Activated CD4-positive, alpha-beta T cell treated with anti-CD3 and anti-CD28 coated beads, Interleukin-2, Interleukin-4, amounts not matched to agents 100 ng/mL and 50 ng/mL, durations not matched to agents 16 hours and 8 hours (primary cell): ENCODE measurements around the gene ASAP2.

Experiments used
- DNase-seq: peaks from one replicate; pipeline ENCODE4 v3.0.0-alpha.2; 2020; ENCODE audit warnings: low spot score

Gene ASAP2

DNA sequence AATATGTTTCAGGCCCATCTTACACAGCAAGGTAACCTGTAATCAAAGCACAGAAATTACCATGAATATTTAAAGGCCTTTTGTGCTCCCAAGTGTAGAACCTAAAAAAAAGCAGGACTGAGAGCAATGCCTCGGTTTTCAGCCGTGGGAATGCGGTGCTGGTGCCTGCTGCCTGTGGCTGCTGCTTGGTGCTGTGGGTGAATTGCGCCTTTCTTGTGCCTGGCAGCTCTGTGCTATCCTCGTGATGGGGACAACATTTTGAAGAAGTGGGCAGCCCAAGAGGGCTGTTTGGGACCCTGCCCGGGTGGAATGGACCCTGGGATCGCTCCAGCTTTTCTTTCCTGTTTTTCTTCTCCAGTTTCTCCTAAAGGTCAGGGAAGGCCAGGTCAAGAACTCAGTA, 91.2 kb downstream of the ASAP2 start:
- no peak for DNase-seq

DNA sequence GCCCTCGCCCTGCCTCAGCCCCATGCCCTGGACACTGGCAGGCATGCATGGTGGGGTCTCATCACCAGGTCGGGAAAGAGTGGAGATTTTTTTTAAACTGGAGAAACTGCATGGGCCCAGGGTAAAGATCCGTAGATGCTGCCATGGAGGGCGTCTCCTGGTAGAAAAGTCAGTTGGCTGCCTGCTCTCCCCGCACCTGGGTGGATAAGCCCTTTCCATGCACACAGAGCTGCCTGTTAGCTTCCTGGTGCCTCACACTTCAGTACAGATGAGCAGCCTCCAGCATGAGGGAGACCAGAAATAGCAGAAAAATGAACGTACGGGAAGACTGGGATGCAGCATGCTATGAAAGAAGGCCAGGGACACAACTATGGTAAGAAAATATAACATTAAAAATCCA, 92.0 kb downstream of the ASAP2 start:
- DNase-seq, result no peak

DNA sequence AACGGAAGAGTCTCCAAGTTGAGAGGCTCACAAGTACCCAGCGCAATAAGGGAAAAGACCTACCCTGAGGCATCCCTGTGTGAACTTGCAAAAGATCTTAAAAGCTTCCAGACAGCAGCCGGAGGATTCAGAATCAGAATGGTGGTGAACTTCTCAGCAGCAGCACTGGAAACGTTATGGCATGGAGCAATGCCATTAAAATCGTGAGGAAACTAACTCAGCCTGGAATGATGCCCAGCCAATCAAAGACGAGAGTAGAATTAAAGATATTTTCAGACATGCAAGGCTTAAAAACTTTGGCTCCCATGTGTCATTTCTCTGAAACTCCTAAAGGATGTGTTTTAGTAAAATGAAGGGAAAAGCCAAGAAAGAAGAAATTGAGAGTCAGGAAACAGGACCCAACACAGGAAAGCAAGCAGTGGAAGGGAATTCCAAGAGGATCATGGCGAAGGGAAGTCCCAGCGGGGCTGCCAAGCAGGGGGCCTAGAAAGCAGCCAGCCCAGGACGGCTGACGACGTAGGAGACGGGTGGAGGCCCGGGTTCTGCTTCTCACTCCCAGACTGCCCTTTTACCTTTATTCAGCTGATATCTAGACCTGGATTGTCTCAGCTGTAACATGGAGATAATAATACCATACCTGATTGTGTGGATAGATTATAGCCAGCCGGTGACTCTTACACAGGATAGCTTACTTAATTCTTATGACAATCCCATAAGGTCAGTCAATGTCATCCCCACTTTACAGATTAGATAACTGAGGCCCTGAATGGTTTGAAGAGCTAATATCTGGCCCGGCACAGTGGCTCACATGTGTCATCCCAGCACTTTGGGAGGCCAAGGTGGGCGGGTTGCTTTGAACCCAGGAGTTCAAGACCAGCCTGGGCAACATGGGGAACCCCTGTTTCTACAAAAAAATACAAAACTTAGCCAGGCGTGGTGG, 92.8 kb downstream of the ASAP2 start:
- DNase-seq, result no peak

DNA sequence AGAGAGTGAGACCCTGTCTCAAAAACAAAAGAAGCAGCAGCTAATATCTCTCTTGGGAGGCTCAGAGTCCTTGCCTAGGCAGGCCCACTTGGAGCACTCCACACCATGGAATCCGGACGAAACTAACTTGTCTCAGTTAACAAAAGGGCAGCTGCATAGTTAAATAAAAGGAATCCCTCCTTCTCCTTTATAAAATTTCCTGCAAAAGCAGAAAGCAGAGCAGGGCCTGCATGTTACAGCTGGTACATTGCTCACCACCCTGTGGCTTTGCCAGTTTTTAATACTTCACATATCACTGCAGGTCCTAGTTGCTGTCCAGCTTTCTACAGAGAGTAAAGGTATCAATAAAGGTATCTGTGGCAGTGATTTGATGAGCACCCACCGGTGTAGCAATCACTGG, 93.6 kb downstream of the ASAP2 start:
- no peak for DNase-seq

DNA sequence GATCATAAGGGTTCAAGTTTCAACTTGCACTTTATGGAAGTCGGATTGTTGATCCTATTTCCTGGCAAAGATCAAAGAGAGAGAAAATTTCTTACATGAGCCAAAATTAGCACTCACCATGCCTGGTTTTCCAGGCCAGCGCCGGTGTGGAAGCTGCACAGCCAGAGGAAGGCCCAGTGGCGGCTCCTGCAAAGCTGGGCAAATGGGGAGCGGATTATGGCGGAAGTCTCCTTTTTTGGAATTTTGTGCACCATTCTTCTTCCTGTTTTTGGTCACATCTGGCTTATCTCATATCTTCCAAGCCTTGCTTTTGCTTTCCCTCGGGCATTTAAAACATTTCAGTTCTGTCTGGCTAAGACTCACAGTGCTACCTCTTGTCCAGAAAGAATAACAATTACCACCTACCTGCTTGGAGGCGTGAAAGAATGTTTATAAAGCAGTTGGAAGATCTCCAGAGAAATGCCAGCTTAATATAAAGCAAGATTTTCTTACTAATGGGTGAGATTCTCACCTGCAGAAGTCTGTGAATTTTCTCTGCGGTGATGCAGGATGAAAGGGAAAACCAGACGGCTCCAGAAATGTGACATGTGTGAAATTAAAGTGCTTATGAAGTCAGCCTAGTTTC, 94.3 kb downstream of the ASAP2 start:
- DNase-seq, result no peak

DNA sequence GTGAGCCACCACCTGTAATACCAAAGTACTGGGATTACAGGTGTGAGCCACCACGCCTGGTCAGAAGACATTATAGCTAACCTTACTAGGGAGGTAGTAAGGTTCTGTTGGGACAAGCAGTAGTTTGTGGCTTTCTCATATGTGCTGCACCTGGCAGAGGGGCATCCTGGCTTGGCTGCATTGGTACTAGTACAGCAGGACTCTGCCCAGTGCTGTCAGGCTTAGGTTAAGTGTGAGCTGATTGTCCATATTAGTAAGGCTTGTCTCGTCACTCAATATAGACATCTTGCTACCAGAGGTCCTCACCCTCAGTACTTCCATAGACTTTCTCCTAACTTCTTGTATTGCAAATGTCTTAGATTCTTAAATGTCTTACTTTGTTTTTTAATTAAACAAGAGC, 96.1 kb downstream of the ASAP2 start:
- DNase-seq, result no peak

DNA sequence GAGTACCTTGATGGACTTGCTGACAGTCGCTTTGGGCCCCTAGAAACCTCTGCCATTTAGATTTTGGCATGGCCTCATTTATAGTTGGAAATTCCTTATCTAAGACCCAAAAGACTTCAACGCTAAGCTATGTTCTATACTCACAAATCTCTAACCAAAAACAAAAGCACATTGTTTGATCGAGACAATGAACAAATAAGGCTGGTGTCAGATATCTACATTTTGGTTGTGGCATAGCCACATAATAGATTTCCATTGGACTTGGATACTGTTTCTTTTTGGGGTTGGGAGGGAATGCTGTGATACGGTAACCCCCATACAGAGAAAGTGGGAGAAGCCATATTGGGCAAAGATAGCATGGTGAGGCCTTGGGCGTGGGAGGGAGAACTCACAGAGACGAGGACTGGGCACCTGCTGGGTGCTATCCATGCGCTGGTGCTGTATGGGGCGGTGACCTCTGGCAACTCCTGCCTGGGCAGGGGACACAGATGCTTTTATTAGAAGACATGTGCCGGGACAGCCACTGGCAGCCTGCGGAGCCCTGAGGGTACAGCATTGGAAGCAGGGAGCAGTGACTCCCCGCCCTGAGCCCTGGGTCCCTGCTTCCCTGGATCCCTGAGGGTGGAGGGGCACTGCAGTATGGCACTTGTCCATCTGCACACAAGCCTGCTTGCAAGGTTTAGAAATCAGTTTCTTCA, 97.1 kb downstream of the ASAP2 start:
- no peak for DNase-seq

DNA sequence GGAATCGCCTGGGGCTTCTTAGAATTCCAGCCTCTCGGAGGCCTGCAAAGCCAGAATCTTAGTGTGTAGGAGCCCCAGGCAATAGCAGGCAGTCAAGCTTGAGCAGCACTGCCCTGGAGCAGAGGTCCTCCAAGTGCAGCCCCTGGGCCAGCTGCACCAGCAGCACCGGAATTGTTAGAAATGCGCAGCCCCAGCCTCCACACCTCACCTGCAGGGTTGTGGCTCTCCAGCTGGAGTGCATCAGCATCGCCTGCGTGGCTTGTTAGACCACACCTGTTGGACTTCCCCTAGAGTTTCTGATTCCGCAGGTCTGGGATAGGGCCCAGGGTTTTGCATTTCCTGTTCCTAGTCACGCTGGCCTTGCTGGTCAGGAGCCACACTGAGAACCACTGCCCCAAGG, 100.3 kb downstream of the ASAP2 start:
- DNase-seq, result no peak

DNA sequence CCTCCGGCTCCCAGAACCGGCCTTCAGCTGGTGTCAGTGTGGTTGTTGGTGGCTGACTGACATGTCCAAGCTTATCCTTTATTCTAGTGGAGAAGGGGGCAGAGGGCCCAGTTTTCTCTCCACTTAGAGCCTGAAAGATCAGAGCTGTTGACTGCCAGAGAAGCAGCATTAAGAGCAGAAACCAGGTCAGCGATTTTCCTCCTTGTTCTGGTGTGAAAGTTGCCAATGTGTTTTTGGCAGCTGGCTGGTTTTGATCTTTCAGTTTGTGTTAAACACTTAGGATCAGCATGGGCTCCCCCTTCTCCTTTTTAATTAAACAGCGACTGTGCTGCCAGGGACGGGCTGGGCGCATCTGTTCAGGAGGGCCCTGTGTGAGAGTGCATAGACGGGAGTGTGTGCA, 100.9 kb downstream of the ASAP2 start:
- no peak for DNase-seq

DNA sequence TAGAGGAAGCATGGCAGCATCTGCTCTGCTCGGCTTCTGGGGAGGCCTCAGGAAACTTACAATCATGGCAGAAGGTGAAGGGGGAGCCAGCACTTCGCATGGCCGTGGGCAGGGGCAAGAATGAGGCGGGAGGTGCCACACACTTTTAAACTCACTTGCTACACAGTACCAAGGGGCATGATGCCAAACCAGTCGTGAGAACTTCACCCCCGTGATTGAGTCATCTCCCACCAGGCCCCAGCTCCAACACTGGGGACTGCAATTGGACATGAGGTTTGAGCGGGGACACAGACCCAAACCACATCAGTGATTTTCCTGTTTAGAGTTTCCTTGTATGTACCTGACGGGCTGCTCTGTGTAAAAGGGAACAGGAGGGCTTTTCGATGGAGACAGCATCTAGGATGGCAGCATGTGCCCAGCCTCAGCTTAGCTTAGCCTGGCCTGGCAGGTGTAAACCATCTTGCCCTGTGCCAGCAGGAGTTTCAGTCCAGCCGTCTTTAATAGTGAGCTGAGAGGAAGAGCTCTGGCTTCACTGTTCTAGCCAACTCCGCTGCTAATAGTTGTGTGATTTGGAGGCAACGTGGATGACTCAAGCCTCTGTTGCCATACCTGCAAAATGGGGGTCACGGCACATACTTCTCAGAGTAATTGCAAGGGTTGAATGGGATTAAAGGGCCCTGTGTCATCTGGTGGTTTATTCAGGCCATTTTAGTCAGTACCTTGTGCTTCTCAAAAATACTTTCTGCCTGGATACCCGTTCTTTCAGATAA, 101.8 kb downstream of the ASAP2 start:
- DNase-seq, result no peak

DNA sequence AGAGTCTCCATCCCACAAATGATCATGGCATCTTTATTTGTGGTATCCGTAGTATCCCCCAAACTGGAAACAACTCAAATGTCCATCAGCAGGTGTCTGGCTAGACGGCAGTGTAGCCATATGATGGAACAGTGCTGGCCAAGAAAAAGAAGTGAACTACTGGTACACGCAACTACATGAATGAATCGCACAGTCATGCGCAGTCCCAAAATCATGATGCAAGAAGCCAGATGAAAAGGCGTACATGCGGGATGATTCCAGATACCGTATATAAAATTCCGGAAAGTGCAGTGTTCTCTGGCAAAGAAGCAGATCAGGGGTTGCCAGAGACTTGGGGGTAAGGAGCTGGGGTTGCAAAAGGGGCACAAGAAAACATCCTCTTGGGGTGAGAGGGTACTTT, 102.5 kb downstream of the ASAP2 start:
- DNase-seq, result no peak

DNA sequence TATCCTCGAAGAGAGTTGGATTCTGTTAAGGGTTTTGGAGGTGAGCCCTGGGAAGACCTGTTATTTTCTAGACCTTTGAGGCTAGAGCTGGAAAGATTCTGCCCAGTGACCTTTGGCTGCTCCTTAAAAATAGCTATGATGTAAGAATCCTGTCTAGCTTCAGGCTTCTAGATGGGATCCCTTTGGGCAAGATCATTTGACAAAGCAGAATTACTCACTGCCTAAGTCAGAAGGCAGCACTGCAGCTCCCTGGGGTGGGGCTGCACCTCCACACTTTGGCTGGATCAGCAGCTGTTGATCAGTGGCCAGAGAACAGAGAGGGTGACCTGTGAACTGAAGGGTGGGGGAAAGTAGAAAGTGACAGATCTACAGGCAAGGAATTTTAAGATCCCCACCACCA, 103.8 kb downstream of the ASAP2 start:
- no peak for DNase-seq

DNA sequence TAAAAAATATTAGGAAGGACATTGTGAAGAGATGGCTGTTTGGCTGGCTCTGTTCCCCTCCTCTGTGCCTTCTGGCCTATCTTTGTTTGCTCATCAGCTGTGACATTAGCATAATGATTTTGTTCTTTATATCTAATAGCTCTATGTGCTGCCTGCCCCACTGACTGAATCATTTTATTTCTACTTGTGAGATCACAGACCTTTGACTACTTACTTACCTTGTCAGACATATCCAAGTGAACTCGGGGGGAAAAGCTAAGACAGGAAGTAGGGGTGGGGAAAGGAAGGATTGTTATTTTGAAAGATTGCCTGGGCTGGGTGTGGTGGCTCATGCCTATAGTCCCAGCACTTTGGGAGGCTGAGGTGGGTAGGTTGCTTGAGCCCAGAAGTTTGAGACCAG, 104.2 kb downstream of the ASAP2 start:
- DNase-seq, result no peak

DNA sequence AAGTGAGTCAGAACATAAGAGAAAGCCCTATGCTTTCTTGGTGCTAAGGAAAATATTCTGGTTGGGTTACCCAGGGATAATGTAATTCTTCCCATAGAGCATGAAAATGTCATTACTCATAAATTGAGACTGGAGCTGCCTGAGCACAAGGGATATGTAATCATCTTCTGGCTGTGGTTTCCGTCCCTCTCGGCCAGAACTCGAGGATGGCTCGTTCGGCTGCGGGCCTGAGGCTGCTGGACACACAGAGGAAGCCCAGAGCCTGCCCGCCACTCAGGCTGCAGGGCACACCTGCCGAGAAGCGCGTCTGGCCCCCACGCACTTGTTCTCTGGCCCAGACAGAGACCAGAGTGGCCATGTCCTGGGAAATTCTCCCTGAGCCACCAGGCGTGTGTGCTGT, 104.9 kb downstream of the ASAP2 start:
- DNase-seq, result no peak

DNA sequence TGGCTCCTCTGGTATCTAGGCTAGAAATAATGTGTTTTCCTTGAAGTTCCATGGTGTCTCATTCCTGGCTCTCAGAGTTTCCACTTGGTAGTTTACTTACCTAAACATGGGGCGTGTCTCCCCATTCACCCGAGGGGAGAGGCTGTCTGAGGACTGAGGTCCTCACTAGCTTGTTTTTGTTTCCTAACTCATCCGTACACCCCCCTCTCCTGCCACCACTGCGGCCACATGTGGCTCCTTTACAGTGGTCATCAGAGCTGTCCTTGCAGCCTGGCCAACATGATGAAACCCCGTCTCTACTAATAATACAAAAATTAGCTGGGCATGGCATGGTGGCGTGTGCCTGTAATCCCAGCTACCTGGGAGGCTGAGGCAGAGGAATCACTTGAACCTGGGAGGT, 106.0 kb downstream of the ASAP2 start:
- DNase-seq, result no peak

DNA sequence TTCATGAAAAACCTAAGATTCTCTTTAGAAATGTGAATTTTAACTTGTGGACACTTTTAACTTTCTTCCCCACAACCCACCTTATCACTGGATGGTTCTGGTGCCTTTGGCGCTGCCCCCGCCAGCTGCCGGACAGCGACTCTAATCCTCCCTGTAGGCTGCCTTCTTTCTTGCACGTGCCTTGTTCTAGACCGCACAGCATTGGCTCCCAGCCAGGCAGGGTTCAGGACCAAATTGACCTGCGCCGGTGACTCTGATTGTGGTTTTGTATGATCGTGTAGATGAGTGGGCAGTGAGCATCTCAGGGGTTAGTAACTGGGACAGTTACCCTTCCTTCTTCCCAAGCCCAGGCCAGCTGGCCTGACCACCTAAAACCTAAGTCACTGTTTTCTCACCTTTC, 106.8 kb downstream of the ASAP2 start:
- DNase-seq, result no peak

DNA sequence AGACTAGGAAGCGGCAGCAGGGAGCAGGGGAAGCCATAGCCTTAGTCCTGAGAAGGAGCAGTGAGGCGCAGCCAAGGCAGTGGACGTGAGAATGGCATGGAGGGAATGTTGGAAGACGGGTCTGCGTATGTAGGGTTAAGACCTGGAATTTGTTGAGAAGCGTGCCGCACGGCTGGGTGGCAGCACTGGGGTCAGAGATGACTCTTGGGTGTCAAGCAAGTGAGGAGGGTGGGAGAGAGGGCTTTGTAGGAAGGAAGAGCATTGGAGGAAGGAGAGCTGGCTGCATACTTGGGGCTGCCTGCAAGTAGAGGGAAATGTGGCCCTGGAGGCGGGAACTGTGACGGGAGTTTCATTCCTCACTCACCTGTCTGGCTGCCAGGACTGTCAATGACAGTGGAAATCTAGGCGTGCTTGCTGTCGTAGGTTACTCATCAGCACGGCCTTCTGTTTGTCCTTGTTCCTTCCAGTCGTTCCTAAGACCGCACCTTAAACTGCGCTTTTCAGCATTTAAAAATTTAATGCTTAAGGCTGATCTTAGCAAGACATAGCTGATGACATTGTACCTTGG, 108.8 kb downstream of the ASAP2 start:
- DNase-seq, result no peak

DNA sequence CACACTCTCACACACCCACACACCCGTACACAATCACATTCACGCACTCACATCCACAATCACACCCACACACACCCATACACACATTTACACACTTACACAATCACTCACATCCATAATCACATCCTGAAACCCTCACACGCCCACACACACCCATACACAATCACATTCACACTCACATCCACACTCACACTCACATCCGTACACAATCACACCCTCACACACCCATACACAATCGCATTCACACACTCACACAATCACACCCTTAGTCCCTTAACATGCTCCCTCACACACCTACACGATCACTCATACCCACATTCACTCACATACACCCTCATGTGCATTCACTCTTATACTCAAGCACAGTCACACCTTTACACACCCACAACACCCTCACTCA, 110.9 kb downstream of the ASAP2 start:
- no peak for DNase-seq

DNA sequence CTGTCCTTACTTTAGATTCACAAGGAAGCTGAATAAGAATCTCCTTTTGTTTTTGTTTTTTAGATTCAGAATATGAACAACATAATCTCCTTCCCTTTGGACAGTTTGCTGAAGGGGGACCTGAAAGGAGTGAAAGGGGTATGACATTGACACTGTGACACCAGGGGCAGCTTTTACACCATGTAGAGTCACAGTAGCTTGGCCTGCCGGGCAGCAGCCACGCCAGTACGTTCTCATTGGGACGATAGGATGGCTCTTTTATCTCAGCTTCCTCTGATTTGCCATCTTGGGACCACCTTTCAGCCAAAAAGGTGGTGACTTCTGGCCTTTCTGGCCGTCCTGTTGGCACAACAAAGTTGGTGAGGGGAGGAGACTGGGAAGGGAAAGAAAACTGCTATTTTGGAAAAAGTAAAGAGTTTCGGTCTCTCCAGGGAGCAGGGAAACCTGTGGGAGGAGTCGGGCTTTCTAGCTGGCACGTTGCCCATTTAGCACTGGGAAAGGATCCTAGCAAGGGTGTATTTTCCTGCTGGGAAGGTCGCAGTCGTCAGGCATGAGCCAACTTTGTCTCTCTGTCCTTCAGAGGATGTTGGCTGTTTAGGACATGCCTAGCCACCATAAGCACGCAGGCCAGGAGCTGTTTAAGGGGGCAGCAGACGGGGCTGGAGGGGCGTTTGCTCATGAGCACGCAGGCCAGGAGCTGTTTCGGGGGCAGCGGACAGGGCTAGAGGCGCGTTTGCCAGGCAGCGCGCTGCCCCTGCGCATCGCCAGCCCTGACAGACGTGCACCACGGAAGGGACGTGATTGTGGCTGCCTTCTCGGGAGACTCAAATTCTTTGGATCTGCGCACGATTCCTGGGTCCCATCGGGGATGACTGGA, 112.1 kb downstream of the ASAP2 start:
- DNase-seq, result no peak

DNA sequence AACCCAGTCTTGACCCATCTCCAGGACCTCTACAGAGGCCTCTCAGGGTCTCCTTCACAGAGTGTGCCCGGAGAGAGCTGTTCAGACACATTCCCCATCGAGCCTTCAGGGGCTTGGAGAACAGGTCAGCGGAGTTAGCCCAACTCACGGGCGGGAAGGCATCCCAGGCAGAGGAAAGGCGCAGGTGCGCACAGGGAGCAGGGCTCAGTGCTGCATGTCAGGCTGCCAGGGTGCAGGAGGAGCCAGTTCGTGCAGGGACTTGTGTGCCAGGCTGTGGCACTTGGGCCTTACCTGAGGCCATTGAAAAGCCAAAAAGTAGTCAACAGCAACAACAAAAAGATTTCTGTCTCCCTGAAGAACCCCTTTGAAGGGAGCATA, 112.7 kb downstream of the ASAP2 start:
- no peak for DNase-seq

DNA sequence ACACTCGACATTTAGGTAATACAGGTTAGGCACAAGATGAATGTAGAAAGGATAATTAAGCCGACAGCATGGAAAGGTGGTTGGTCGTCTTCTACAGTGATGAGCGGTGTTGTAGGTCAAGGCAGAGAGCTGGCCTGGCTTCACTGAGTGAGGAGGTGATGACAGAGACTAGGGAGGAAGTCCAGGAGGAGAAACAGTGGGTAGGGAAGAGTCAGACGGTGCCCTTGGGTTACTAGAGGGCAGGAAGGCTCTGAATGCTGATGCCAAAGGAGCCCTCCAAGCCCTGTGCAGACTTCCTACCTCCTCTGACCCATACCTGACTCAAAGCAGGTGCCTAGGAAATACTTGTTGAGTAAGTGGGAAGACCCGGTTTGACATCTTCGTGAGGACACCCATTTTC, 116.0 kb downstream of the ASAP2 start:
- no peak for DNase-seq
